ENCODE results near the gene ABCD1.
"Not testable (repeated sequence)": the region's sequence is repeated elsewhere in the genome, so short reads cannot be mapped to it uniquely, and the experiment has no call there.

Gene ABCD1

DNA sequence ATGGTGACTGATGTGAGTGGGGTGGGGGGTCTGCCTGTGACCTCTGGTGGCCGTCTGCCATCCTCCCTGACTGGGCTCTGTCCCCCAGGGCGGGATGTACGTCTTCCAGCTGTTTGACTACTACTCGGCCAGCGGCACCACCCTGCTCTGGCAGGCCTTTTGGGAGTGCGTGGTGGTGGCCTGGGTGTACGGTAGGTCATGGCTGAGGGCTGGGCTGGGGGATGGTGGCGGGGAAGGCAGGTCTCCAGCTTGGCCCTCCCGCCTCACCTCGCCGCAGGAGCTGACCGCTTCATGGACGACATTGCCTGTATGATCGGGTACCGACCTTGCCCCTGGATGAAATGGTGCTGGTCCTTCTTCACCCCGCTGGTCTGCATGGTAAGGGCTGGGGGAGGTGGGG lies 30.4 kb upstream of the ABCD1 start:
- not testable (repeated sequence) for DNase-seq (ENCODE audit: low read depth)

DNA sequence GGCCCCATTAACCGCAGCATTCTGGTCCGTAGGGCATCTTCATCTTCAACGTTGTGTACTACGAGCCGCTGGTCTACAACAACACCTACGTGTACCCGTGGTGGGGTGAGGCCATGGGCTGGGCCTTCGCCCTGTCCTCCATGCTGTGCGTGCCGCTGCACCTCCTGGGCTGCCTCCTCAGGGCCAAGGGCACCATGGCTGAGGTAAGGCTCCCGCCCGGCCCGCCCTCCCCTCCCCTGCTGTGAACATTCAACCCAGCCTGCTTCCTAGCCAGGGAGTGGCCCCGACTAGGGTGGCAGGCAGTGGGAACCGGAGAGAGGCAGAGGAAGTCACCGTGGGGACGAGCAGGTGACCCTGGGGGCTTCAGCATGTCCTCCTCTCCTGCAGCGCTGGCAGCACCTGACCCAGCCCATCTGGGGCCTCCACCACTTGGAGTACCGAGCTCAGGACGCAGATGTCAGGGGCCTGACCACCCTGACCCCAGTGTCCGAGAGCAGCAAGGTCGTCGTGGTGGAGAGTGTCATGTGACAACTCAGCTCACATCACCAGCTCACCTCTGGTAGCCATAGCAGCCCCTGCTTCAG lies 29.9 kb upstream of the ABCD1 start:
- no peak for DNase-seq (ENCODE audit: low read depth)

GRCh38 chrX:153696100-153696499 lies 28.6 kb upstream of the ABCD1 start:
- DNase-seq (ENCODE audit: low read depth), result no peak

DNA sequence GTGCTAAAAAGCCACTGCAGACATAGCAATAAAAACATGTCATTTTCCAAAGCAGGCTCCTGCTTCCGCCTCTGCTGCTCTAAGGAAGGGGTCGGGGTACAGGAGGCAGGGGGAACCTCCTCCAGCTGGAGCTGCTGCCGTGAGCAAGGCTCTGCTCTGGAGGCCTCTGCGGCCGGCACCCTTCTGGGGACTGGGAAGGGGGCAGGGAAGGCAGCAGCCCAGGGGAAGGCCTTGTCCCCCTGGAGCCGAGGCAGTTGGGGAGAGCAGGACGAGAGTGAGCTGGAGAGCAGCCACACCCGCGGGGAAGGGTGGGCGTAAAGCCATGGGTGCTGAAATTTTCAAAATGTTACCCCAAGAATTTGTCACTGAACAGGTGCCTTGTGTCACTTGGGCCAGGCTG lies 28.1 kb upstream of the ABCD1 start:
- not testable (repeated sequence) for DNase-seq (ENCODE audit: low read depth)

- not testable (repeated sequence) for DNase-seq (ENCODE audit: low read depth)
These were observed 27.5 kb upstream of the ABCD1 start for GRCh38 chrX:153696986-153697722.

DNA sequence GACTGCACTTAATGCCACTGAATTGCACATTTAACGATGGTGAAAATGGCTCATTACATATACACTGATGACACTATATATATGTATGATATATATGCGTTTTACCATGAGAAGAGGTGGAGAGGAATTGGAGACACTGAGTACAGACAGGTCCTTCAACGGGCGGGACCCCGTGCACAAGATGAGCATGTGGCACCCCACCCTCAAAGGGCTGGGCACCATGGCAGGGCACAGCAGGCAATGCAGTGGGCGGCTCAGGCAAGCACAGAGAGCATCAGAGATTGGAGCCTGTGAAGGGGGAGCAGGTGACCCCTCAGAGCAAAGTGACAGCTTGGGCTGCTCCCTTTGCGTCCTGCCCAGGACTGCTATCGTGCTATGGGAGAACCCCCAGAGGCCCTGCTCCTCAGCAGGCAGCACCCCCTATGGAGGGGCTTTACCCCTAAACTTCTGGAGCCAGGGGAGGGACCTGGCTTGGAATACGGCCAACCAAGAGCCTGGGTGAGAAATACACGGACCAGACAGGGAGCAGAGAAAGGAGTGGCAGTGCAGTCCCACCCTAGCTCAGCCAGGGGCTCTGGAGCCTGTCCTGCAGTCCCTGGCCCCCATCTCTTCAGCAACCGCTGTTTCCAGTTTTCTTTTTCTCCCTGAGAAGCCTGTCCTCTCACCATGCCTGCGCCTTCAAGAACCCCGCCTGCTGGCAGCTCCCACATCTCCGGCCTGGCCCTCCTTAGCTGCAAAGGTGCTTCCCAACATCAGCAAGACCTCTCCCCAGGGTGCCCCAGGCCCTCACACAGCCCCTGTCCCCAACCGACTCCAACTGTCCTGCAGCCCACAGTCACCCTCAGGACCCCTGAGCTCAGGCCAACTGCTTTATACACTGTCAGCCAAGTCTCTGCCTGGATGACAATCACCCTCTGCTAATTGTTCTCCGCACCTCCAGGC lies 26.5 kb upstream of the ABCD1 start:
- DNase-seq (ENCODE audit: low read depth), result no peak

DNA sequence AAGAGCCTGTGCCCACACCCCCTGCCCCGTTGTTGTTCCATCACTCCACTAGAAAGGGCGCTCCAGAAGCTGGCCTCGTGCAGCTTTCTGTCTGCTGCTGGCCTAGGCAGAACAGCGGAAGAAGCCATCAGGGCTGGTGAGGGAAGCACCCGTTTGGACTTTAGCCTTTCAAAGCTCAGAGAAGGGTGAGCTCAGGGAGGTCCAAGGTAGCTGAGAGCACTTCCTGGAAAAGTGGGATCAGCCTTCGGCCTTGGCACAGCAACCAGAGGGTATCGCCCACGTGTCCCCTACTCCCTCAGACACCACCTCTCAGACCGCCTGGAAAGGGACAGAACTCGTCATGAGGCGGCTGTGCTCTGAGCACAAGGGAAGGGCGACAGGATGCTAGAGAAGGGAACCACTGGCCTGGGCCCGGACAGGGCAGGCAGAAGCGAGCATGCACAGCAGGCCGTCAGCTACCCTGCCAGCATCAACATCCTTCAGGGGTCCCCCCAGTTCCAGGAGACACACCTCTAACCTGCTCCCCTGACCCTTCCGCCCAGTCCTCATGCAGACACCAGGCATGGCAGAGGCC lies 25.4 kb upstream of the ABCD1 start:
- DNase-seq (ENCODE audit: low read depth), result not testable (repeated sequence)

- DNase-seq (ENCODE audit: low read depth), result not testable (repeated sequence)
These were observed 24.8 kb upstream of the ABCD1 start for GRCh38 chrX:153699784-153700371.

- DNase-seq (ENCODE audit: low read depth), result no peak
These were observed 24.2 kb upstream of the ABCD1 start for GRCh38 chrX:153700376-153700945.

GRCh38 chrX:153700967-153701366 lies 23.7 kb upstream of the ABCD1 start:
- no peak for DNase-seq (ENCODE audit: low read depth)

DNA sequence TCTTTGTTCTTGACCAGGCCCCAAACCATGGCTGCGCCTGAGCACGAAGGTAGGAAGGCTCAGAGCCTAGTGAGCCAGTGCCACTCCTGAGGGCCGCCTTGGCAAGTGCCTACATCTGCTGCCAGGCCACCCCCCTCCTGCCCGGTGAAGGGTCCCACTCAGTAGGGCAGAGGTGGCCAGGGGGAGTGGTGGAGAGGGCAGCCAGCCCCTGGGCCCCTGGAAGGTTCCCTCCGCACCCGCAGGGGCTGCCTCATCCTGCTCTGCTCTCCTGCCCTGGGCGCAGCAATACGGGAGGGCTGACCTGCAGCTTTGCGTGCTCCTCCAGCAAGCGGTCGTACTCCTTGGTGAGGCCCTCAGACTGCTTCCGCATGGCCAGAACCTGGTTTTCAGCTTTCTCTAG lies 22.9 kb upstream of the ABCD1 start:
- no peak for DNase-seq (ENCODE audit: low read depth)

DNA sequence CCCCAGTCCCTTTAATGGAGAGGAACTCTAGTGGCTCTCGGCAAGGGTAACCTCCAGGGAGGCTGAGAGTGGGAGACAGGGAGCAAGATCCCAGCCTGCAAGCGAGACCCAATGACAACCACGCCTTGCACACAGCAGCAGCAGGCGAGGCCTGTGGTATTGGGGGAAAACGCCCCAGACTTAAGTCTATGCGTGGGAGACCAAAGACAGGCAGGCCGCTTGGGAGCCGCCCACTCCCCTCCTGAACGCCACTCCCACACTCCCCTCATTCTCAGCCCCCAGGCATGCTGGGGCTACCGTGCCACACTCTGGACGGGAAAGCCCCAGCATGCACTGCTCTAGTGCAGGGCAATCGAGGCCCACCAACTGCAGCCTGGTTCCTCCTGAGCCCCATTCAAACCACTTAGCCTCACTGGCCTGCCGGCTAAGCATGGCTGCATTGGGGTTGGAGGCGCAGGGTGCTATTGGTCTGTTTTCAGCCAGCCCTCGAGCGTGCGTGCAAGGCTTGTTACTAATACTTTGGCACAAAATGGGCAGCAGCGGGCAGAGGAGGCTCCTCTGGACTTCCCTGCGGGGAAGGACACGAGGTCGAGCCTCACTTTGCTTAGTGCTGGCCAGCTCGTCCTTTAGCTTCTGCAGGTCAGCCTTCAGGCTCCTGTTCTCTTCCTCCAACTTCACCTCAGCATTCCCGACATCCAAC lies 22.2 kb upstream of the ABCD1 start:
- no peak for DNase-seq (ENCODE audit: low read depth)

- no peak for DNase-seq (ENCODE audit: low read depth)
These were observed 21.7 kb upstream of the ABCD1 start for GRCh38 chrX:153703036-153703370.

- DNase-seq (ENCODE audit: low read depth), result no peak
These were observed 20.6 kb upstream of the ABCD1 start for GRCh38 chrX:153704021-153704526.

- not testable (repeated sequence) for DNase-seq (ENCODE audit: low read depth)
These were observed 19.8 kb upstream of the ABCD1 start for GRCh38 chrX:153704631-153705402.

- DNase-seq (ENCODE audit: low read depth), result not testable (repeated sequence)
These were observed 19.1 kb upstream of the ABCD1 start for GRCh38 chrX:153705403-153706060.

GRCh38 chrX:153706799-153707198 lies 17.9 kb upstream of the ABCD1 start:
- DNase-seq (ENCODE audit: low read depth), result no peak

GRCh38 chrX:153707406-153707805 lies 17.2 kb upstream of the ABCD1 start:
- DNase-seq (ENCODE audit: low read depth), result no peak

GRCh38 chrX:153708415-153708814 lies 16.2 kb upstream of the ABCD1 start:
- peak; percentile 23 for DNase-seq (ENCODE audit: low read depth)

All from T follicular helper cell (primary cell).